ENCODE results near the gene RBL2. TPM values are rescaled to one million over a fixed set of nuclear protein-coding genes. Genes with fewer than 3 reads are reported as not detected.
"Not testable (repeated sequence)": the region's sequence is repeated elsewhere in the genome, so short reads cannot be mapped to it uniquely, and the experiment has no call there.

RBL2 gene
- total RNA-seq, 1 donor from 2014 or later, result 38.0 TPM

DNA sequence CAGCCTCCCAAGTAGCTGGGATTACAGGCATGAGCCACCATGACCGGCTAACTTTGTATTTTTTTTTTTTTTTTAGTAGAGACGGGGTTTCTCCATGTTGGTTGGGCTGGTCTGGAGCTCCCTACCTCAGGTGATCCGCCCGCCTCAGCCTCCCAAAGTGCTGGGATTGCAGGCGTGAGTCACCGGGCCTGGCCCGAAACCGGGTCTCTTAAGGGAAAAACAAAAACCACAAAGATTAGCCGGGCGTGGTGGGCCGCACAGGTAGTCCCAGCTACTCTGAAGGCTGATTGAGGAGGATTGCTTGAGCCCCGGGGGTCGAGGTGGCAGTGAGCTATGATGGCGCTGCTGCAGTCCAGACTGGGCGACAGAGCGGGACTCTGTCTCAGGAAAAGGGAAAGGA, 19.9 kb upstream of the RBL2 start:
- no peak for DNase-seq (ENCODE audit: low spot score)
- Mint-ChIP-seq H3K36me3 (ENCODE audit: low read depth, unreplicated experiment) (peaks cover 5% of the 10 kb centered on the region), H3K9me3 (ENCODE audit: unreplicated experiment) (peaks cover 4% of the 10 kb centered on the region), H3K27me3 (ENCODE audit: unreplicated experiment) (no peaks in the 10 kb centered on the region), H3K27ac (ENCODE audit: unreplicated experiment) (no peak overlapping the region), H3K4me1 (ENCODE audit: unreplicated experiment) (peaks cover 11% of the 10 kb centered on the region), H3K4me3 (ENCODE audit: unreplicated experiment) (no peak overlapping the region)
- TF ChIP-seq, protein P1, sequence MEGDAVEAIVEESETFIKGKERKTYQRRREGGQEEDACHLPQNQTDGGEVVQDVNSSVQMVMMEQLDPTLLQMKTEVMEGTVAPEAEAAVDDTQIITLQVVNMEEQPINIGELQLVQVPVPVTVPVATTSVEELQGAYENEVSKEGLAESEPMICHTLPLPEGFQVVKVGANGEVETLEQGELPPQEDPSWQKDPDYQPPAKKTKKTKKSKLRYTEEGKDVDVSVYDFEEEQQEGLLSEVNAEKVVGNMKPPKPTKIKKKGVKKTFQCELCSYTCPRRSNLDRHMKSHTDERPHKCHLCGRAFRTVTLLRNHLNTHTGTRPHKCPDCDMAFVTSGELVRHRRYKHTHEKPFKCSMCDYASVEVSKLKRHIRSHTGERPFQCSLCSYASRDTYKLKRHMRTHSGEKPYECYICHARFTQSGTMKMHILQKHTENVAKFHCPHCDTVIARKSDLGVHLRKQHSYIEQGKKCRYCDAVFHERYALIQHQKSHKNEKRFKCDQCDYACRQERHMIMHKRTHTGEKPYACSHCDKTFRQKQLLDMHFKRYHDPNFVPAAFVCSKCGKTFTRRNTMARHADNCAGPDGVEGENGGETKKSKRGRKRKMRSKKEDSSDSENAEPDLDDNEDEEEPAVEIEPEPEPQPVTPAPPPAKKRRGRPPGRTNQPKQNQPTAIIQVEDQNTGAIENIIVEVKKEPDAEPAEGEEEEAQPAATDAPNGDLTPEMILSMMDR (IDR thresholded peaks at IDR 0.05; ENCODE audit: unreplicated experiment), result no peak

DNA sequence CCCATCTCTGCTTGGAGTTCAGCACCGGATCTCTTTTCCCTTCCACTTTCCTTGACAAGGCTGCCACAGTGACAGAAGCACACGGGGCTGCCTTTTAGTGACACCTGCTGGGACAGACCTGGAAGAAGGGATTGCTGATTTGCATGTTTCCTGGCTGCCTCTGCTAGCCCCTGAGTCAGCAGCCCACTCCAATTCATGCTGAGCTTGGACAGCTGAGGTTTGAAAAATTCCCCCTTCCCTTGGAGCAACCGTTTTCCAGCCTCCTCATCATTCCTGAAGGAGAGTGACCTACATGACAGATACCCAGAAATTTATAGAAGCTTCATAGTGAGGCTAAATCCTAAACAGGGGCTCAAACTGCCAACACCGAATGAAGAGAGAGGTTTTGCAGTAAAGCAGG, 18.8 kb upstream of the RBL2 start:
- H3K36me3 Mint-ChIP-seq (ENCODE audit: low read depth, unreplicated experiment), result peaks cover 5% of the 10 kb centered on the region
- peaks cover 11% of the 10 kb centered on the region for H3K4me1 Mint-ChIP-seq (ENCODE audit: unreplicated experiment)
- H3K27me3 Mint-ChIP-seq (ENCODE audit: unreplicated experiment), result peaks cover 2% of the 10 kb centered on the region
- H3K4me3 Mint-ChIP-seq (ENCODE audit: unreplicated experiment), result no peak overlapping the region
- peak; percentile 9 for DNase-seq (ENCODE audit: low spot score)
- peaks cover 4% of the 10 kb centered on the region for H3K9me3 Mint-ChIP-seq (ENCODE audit: unreplicated experiment)
- TF ChIP-seq, protein P1 (IDR thresholded peaks at IDR 0.05; ENCODE audit: unreplicated experiment), result no peak
- no peak overlapping the region for H3K27ac Mint-ChIP-seq (ENCODE audit: unreplicated experiment)

DNA sequence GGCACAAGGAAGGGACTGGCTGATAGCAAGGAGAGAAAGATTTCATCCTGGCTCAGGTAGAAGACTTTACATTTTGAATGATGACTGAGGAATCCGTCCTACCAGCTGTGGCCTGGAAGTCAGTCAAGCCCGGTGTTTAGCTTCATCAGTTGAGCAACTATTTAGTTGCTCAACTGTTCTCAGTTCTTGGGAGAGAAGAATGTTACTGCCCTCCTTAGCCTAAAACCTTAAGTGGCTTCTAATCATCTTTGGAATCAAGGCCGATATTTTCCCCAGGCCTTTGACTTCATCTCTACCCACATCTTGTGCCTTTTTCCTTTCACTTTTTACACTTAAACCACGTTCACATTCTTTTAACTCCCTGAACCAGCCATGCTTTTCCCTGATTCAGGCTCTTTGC, 17.3 kb upstream of the RBL2 start:
- no peak for DNase-seq (ENCODE audit: low spot score)

DNA sequence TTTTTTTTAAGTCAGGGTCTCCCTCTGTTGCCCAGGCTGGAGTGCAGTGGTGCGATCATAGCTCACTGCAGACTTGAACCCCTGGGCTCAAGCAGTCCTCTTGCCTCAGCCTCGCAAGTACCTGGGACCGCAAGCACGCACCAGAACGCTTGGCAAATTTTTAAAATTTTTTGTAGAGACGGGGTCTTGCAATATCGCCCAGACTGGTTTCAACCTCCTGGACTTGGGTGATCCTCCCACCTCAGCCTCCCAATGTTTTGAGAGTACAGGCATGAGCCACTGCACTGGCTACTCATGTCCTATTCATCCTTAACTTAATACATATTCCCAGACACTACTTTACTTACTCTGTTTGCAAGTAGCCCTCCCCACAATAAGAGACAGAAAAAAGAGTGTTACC, 16.3 kb upstream of the RBL2 start:
- Mint-ChIP-seq H3K4me3 (ENCODE audit: unreplicated experiment) (no peak overlapping the region), H3K9me3 (ENCODE audit: unreplicated experiment) (no peaks in the 10 kb centered on the region), H3K36me3 (ENCODE audit: low read depth, unreplicated experiment) (no peaks in the 10 kb centered on the region), H3K4me1 (ENCODE audit: unreplicated experiment) (peaks cover 11% of the 10 kb centered on the region), H3K27ac (ENCODE audit: unreplicated experiment) (no peak overlapping the region), H3K27me3 (ENCODE audit: unreplicated experiment) (peaks cover 2% of the 10 kb centered on the region)
- TF ChIP-seq, protein P1 (IDR thresholded peaks at IDR 0.05; ENCODE audit: unreplicated experiment), result no peak
- DNase-seq (ENCODE audit: low spot score), result no peak

More for the DNA sequence above, 17.3 kb upstream of the RBL2 start:
- H3K9me3 Mint-ChIP-seq (ENCODE audit: unreplicated experiment), result no peaks in the 10 kb centered on the region
- no peaks in the 10 kb centered on the region for H3K36me3 Mint-ChIP-seq (ENCODE audit: low read depth, unreplicated experiment)
- H3K27me3 Mint-ChIP-seq (ENCODE audit: unreplicated experiment), result peaks cover 2% of the 10 kb centered on the region
- TF ChIP-seq, protein P1 (IDR thresholded peaks at IDR 0.05; ENCODE audit: unreplicated experiment), result no peak
- H3K4me1 Mint-ChIP-seq (ENCODE audit: unreplicated experiment), result peaks cover 11% of the 10 kb centered on the region
- H3K27ac Mint-ChIP-seq (ENCODE audit: unreplicated experiment), result no peak overlapping the region
- no peak overlapping the region for H3K4me3 Mint-ChIP-seq (ENCODE audit: unreplicated experiment)

DNA sequence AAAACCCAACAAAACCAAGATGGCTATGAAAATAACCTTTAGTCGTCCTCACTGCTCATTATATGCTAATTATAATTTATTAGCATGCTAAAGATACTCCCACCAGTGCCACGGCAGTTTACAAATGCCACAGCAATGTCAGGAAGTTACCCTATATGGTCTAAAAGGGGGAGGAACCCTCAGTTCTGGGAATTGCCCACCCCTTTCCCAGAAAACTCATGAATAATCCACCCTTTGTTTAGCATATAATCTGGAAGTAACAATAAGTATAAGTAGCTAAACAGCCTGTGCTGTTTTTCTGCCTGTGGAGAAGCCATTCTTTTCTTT, 14.9 kb upstream of the RBL2 start:
- H3K27ac Mint-ChIP-seq (ENCODE audit: unreplicated experiment); H3K27me3 Mint-ChIP-seq (ENCODE audit: unreplicated experiment); H3K4me3 Mint-ChIP-seq (ENCODE audit: unreplicated experiment); H3K36me3 Mint-ChIP-seq (ENCODE audit: low read depth, unreplicated experiment); DNase-seq (ENCODE audit: low spot score); H3K9me3 Mint-ChIP-seq (ENCODE audit: unreplicated experiment): not testable (repeated sequence)
- H3K4me1 Mint-ChIP-seq (ENCODE audit: unreplicated experiment), result peaks cover 11% of the 10 kb centered on the region

DNA sequence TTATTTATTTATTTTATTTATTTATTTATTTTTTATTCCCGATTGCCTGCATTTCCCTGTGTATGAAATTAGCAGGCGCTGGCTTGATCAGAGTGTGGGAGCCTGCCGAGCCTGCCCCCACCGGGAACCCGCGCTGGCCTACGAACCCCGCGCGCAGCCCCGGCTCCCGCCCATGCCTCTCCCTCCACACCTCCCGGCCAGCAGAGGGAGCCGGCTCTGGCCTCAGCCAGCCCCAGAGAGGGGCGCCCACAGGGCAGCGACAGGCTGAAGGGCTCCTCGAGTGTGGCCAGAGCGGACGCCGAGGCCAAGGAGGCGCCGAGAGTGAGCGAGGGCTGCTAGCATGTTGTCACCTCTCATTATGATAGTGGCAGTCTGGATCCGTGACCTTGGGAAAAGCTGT, 13.0 kb upstream of the RBL2 start:
- TF ChIP-seq, protein P1 (IDR thresholded peaks at IDR 0.05; ENCODE audit: unreplicated experiment), result no peak
- Mint-ChIP-seq H3K9me3 (ENCODE audit: unreplicated experiment) (peaks cover 6% of the 10 kb centered on the region), H3K4me1 (ENCODE audit: unreplicated experiment) (no peaks in the 10 kb centered on the region), H3K27me3 (ENCODE audit: unreplicated experiment) (peaks cover 3% of the 10 kb centered on the region), H3K4me3 (ENCODE audit: unreplicated experiment) (no peak overlapping the region), H3K36me3 (ENCODE audit: low read depth, unreplicated experiment) (peaks cover 3% of the 10 kb centered on the region), H3K27ac (ENCODE audit: unreplicated experiment) (no peak overlapping the region)
- no peak for DNase-seq (ENCODE audit: low spot score)

DNA sequence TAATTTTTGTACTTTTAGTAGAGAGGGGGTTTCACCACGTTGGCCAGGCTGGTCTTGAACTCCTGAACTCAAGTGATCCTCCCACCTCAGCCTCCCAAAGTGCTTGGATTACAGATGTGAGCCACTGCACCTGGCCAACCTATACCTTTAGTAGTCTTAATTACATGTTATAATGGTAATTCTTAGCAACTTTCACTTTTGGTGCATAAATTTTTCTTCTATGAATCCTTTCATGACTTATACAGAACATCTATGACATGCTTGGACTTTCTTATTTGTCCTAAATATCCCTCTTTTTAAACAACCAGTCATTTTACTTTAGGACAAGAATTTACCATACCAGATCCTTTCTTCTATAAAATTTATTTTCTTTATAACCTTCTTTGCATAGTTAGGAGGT, 10.3 kb upstream of the RBL2 start:
- H3K36me3 Mint-ChIP-seq (ENCODE audit: low read depth, unreplicated experiment); H3K27ac Mint-ChIP-seq (ENCODE audit: unreplicated experiment); DNase-seq (ENCODE audit: low spot score); H3K4me1 Mint-ChIP-seq (ENCODE audit: unreplicated experiment); H3K4me3 Mint-ChIP-seq (ENCODE audit: unreplicated experiment); H3K27me3 Mint-ChIP-seq (ENCODE audit: unreplicated experiment); H3K9me3 Mint-ChIP-seq (ENCODE audit: unreplicated experiment): not testable (repeated sequence)

Data from endothelial cell (in vitro differentiated cells).